ENCODE measurements around the gene FKBP9. TPM values are rescaled to one million over a fixed set of nuclear protein-coding genes. Genes with fewer than 3 reads are reported as not detected.
A peak's percentile ranks its signal among the peaks of the same experiment; 100 is the strongest.

The FKBP9 gene
- polyA plus RNA-seq, 1 experiment, result 248 TPM

- TF ChIP-seq CTCF (IDR thresholded peaks at IDR 0.05; ENCODE audit: insufficient read depth, low read depth, low read length), result no peak; the same call in 1 of the 2 replicates
- Histone ChIP-seq H3K4me3 (ENCODE audit: low read depth, low read length) (peak overlapping the region; percentile 67), H3K27me3 (ENCODE audit: control insufficient read depth, insufficient read depth, low read length) (no peaks in the 10 kb centered on the region), H3K36me3 (ENCODE audit: control insufficient read depth, insufficient read depth, low read length) (peaks cover 5% of the 10 kb centered on the region)
- CTCF ChIA-PET, result interaction anchor here (0.6 to 2.9 kb wide), 17 partner anchors 9 to 178 kb away, joined by 3 to 12 read pairs (median 4); partner anchors contain the start of genes FKBP9, NT5C3A and RP9
- peak; percentile 16 for DNase-seq (ENCODE audit: low read depth)
- POLR2A ChIA-PET, result interaction anchor here (1.0 kb wide), 1 partner anchor 120 kb away, joined by 3 read pairs; the partner anchor contains the start of gene NT5C3A
Observed at GRCh38 chr7:32942415-32943251, 14.6 kb upstream of the FKBP9 start.

GRCh38 chr7:32943252-32944030, 13.8 kb upstream of the FKBP9 start:
- POLR2A ChIA-PET, result interaction anchor here (1.0 kb wide), 1 partner anchor 119 kb away, joined by 3 read pairs; the partner anchor contains the start of gene NT5C3A
- no peak for DNase-seq (ENCODE audit: low read depth)

GRCh38 chr7:32947420-32947983, 9.7 kb upstream of the FKBP9 start:
- POLR2A ChIA-PET, result no interaction called here
- H3K27me3 ChIP-seq (ENCODE audit: control insufficient read depth, insufficient read depth, low read length), result no peaks in the 10 kb centered on the region; the same call in 1 of the 2 replicates
- H3K36me3 ChIP-seq (ENCODE audit: control insufficient read depth, insufficient read depth, low read length), result no peaks in the 10 kb centered on the region
- CTCF ChIA-PET, result no interaction called here
- no peak for DNase-seq (ENCODE audit: low read depth)
- no peak overlapping the region for H3K4me3 ChIP-seq (ENCODE audit: low read depth, low read length)
- TF ChIP-seq CTCF (IDR thresholded peaks at IDR 0.05; ENCODE audit: insufficient read depth, low read depth, low read length), result no peak

More at GRCh38 chr7:32943252-32944030, 13.8 kb upstream of the FKBP9 start:
- TF ChIP-seq CTCF (IDR thresholded peaks at IDR 0.05; ENCODE audit: insufficient read depth, low read depth, low read length), result peak; percentile 34; the same call in 1 of the 2 replicates
- Histone ChIP-seq H3K36me3 (ENCODE audit: control insufficient read depth, insufficient read depth, low read length) (peaks cover 5% of the 10 kb centered on the region), H3K4me3 (ENCODE audit: low read depth, low read length) (peak overlapping the region; percentile 67), H3K27me3 (ENCODE audit: control insufficient read depth, insufficient read depth, low read length) (no peaks in the 10 kb centered on the region)
- CTCF ChIA-PET, result interaction anchor here (0.6 to 2.9 kb wide), 17 partner anchors 8 to 178 kb away, joined by 3 to 12 read pairs (median 4); partner anchors contain the start of genes FKBP9, NT5C3A and RP9

- Histone ChIP-seq H3K27me3 (ENCODE audit: control insufficient read depth, insufficient read depth, low read length) (no peaks in the 10 kb centered on the region; the same call in 1 of the 2 replicates), H3K4me3 (ENCODE audit: low read depth, low read length) (no peak overlapping the region), H3K36me3 (ENCODE audit: control insufficient read depth, insufficient read depth, low read length) (no peaks in the 10 kb centered on the region)
- ChIA-PET CTCF (no interaction called here), POLR2A (no interaction called here)
- TF ChIP-seq CTCF (IDR thresholded peaks at IDR 0.05; ENCODE audit: insufficient read depth, low read depth, low read length), result no peak
- DNase-seq (ENCODE audit: low read depth), result no peak
Observed at GRCh38 chr7:32948202-32948601, 9.0 kb upstream of the FKBP9 start.

All from BJ (cell line).